HepG2 (cell line): ENCODE results near the gene C10orf143. TPM values are rescaled to one million over a fixed set of nuclear protein-coding genes. Genes with fewer than 3 reads are reported as not detected.

ENCODE experiments used
- ATAC-seq: fragments of 200-7000 bp; cut with Tn5 transposase; 3 replicates; pipeline ENCODE4 v1.9.1; 2020; ENCODE audit warnings: mild to moderate bottlenecking, moderate library complexity
- BruUV-seq: library from RNA; stranded (reverse); fragments of 400-500 nt; replicated peaks from 2 replicates; lab custom pipeline; 2021; lab: Mats Ljungman, UMichigan
- CTCF ChIA-PET: fragments of 300-600 bp; formaldehyde crosslinking; extraction: SDS; loops from one replicate; lab custom pipeline; 2021; ENCODE audit warnings: low total read pairs, inconsistent platforms, low intra/inter-chr PET ratio; lab: Yijun Ruan, JAX
- POLR2A ChIA-PET: fragments of 350-600 bp; sonication (Branson Sonifier 250); formaldehyde crosslinking; loops from one replicate; lab custom pipeline; 2020; ENCODE audit warnings: antibody characterized with exemption, inconsistent platforms; lab: Yijun Ruan, JAX
- DNase-seq: peaks from one replicate; pipeline ENCODE4 v3.0.0-alpha.2; 2015; ENCODE audit warnings: low spot score
- FAIRE-seq: peaks from 3 replicates; lab custom pipeline; 2011; peaks lifted over from hg19 to GRCh38; lab: Jason Lieb, UNC
- H2AFZ ChIP-seq: one replicate; pipeline ENCODE4 v1.6.1; 2011; ENCODE audit warnings: low read length, inconsistent platforms
- H3K27ac ChIP-seq: fragments of 300-600 bp; 3 replicates; pipeline ENCODE4 v1.8.0; 2011; ENCODE audit warnings: mixed run types, mild to moderate bottlenecking, mixed read lengths, low read length, inconsistent platforms; ENCODE audit not compliant: insufficient read depth; ENCODE audit errors: extremely low read length
- H3K27me3 ChIP-seq, 2 experiments: fragments of 200-600 bp in 1 of 2; 2 replicates in 1 of 2; 3 replicates in 1 of 2; pipeline versions ENCODE4 v1.6.0 to v1.8.0; 2011; ENCODE audit warnings: low read length in 2 of 2, mild to moderate bottlenecking in 2 of 2, moderate library complexity in 2 of 2, inconsistent platforms in 1 of 2; ENCODE audit not compliant: insufficient read depth in 2 of 2, control insufficient read depth in 1 of 2
- H3K36me3 ChIP-seq, 2 experiments: fragments of 200-600 bp in 1 of 2; replicated peaks in 1 of 2; 2 replicates in 1 of 2; 3 replicates in 1 of 2; pipeline versions ENCODE4 v1.5.1 to v1.8.0; 2011; ENCODE audit warnings: low read length in 2 of 2, inconsistent platforms in 1 of 2; ENCODE audit not compliant: insufficient read depth in 2 of 2, control insufficient read depth in 1 of 2
- H3K4me1 ChIP-seq: 2 replicates; pipeline ENCODE4 v1.5.1; 2012; ENCODE audit warnings: low read length, inconsistent platforms; ENCODE audit not compliant: insufficient read depth
- H3K4me2 ChIP-seq: 2 replicates; pipeline ENCODE4 v1.6.0; 2011; ENCODE audit warnings: low read depth, low read length, inconsistent platforms
- H3K4me3 ChIP-seq, 3 experiments: fragments of 200-600 bp in 1 of 3; sonication (generic), shearing (Covaris generic) in 1 of 3; replicated peaks in 1 of 3; 2 replicates each; pipeline ENCODE4 v1.5.1; 2011 to 2016; ENCODE audit warnings: low read length in 3 of 3, inconsistent platforms in 2 of 3, low read depth in 2 of 3, mild to moderate bottlenecking in 2 of 3, control low read depth in 1 of 3, mixed read lengths in 1 of 3; ENCODE audit not compliant: insufficient read depth in 1 of 3
- H3K79me2 ChIP-seq: one replicate; pipeline ENCODE4 v1.6.1; 2011; ENCODE audit warnings: low read length, inconsistent platforms; ENCODE audit not compliant: insufficient read depth
- H3K9ac ChIP-seq: 2 replicates; pipeline ENCODE4 v1.6.0; 2011; ENCODE audit warnings: mild to moderate bottlenecking, low read depth, low read length, inconsistent platforms; ENCODE audit not compliant: insufficient read depth
- H3K9me3 ChIP-seq: 2 replicates; pipeline ENCODE4 v1.5.1; 2012; ENCODE audit warnings: mild to moderate bottlenecking, low read length
- H4K20me1 ChIP-seq: 2 replicates; pipeline ENCODE4 v1.6.0; 2011; ENCODE audit warnings: inconsistent platforms, mild to moderate bottlenecking, low read length, moderate library complexity; ENCODE audit not compliant: insufficient read depth
- KDM5A ChIP-seq: fragments of 200-600 bp; sonication (generic); IDR thresholded peaks from 2 replicates; pipeline ENCODE4 v1.7.0; 2018; ENCODE audit warnings: antibody characterized with exemption, mild to moderate bottlenecking, low read length, borderline replicate concordance
- NFKB2 ChIP-seq: sonication (generic); formaldehyde crosslinking; IDR thresholded peaks from 2 replicates; pipeline ENCODE4 v1.4.0; 2020; ENCODE audit warnings: missing genetic modification reagents, borderline replicate concordance
- PBX2 ChIP-seq: IDR thresholded peaks from 2 replicates; pipeline ENCODE4 v1.6.1; 2016; ENCODE audit warnings: control low read depth
- RBM39 ChIP-seq: fragments of 200-400 bp; formaldehyde crosslinking; IDR thresholded peaks from one replicate; pipeline ENCODE4 v1.6.1; 2018; ENCODE audit warnings: antibody characterized with exemption, mild to moderate bottlenecking, low read depth, low read length; ENCODE audit not compliant: poor library complexity, severe bottlenecking
- RORA ChIP-seq: sonication (generic); formaldehyde crosslinking; IDR thresholded peaks from 2 replicates; pipeline ENCODE4 v1.5.0; 2020; ENCODE audit warnings: mild to moderate bottlenecking, missing genetic modification reagents, moderate library complexity
- ZNF101 ChIP-seq: sonication (generic); formaldehyde crosslinking; IDR thresholded peaks from 2 replicates; pipeline ENCODE4 v1.4.0; 2020; ENCODE audit warnings: mild to moderate bottlenecking, low read depth, missing genetic modification reagents, borderline replicate concordance
- ZNF430 ChIP-seq: sonication (generic); formaldehyde crosslinking; IDR thresholded peaks from 2 replicates; pipeline ENCODE4 v1.9.0; 2021; ENCODE audit warnings: mild to moderate bottlenecking, missing genetic modification reagents
- ZNF672 ChIP-seq: sonication (generic); formaldehyde crosslinking; IDR thresholded peaks from 2 replicates; pipeline ENCODE4 v1.8.1; 2022; ENCODE audit warnings: missing genetic modification reagents
- ZNF746 ChIP-seq: sonication (generic); formaldehyde crosslinking; IDR thresholded peaks from 2 replicates; pipeline ENCODE4 v1.8.0; 2022; ENCODE audit warnings: mild to moderate bottlenecking, missing genetic modification reagents
- ZNF879 ChIP-seq: sonication (generic); formaldehyde crosslinking; IDR thresholded peaks from 2 replicates; pipeline ENCODE4 v1.8.1; 2023; ENCODE audit warnings: missing genetic modification reagents
- WGBS: methylation state at CpG from one replicate; pipeline ENCODE4 v1.1.6; 2017; ENCODE audit warnings: low lambda C conversion rate; 5-methylcytosine and 5-hydroxymethylcytosine counted together
- in situ Hi-C: cut with HindIII; loops from 2 replicates; pipeline ENCODE4 v1.10.0; 2017; ENCODE audit warnings: low pct_unique_long_range_greater_than_20kb; ENCODE audit not compliant: extremely low pct_ligation_motif_present
- intact Hi-C: fragments of 100-400 bp; cut with micrococcal nuclease; formaldehyde crosslinking; loops from one replicate; pipeline ENCODE4 v1.10.0; 2022; ENCODE audit not compliant: unreplicated experiment
- polyA plus RNA-seq, 8 experiments: library from polyadenylated mRNA; depleted of rRNA in 3 of 8; stranded (reverse) in 7 of 8; unstranded in 1 of 8; fragments of >200 nt; fragmentation: Illumina TruSeq in 4 of 8; extraction: Trizol in 4 of 8; gene quantifications; 2 replicates each; pipeline versions ENCODE4 v1.2.1 to v1.2.3, GENCODE V29; 2011 to 2016; ENCODE audit warnings: low read depth in 4 of 8, missing spikeins in 1 of 8, mixed read lengths in 1 of 8; ENCODE audit not compliant: insufficient read depth in 1 of 8
- total RNA-seq, 5 experiments: library from RNA; depleted of rRNA; stranded (reverse); fragments of >200 nt; fragmentation: Illumina TruSeq; extraction: Trizol; gene quantifications; 2 replicates each; pipeline ENCODE4 v1.2.3, GENCODE V29; 2016; ENCODE audit warnings: low read depth in 1 of 5

Gene C10orf143
- total and polyA plus RNA-seq, 2 of the 13 experiments (the other 11 are each of a cell fraction or from before 2014, with no cell fraction given), result 0.21 to 0.91 TPM

GRCh38 chr10:130049244-130049643 is 61.4 kb downstream of the C10orf143 start:
- Histone ChIP-seq H3K79me2 (no peaks in the 10 kb centered on the region), H3K9ac (no peak overlapping the region), H3K36me3 (no peaks in the 10 kb centered on the region)
- in situ Hi-C loops, result no loop called here
- CTCF ChIA-PET, result no interaction called here
- TF ChIP-seq ZNF430 (CRISPR knock-in tag), result no peak
- no peak for TF ChIP-seq ZNF746 (CRISPR knock-in tag)
- no peak for TF ChIP-seq ZNF101
- no peak for TF ChIP-seq KDM5A
- TF ChIP-seq ZNF672, result no peak
- TF ChIP-seq NFKB2, result no peak
- no peak for TF ChIP-seq ZNF879 (CRISPR knock-in tag)
- no peak for TF ChIP-seq PBX2 (CRISPR knock-in tag)
- TF ChIP-seq RORA (CRISPR knock-in tag), result no peak
- no peak for TF ChIP-seq RBM39
- TF ChIP-seq, all 625 proteins: peak for 0
- no peak overlapping the region for H2AFZ ChIP-seq
- ATAC-seq, result no peak
- intact Hi-C loops, result no loop called here
- no peaks in the 10 kb centered on the region for H3K9me3 ChIP-seq
- H3K27me3 ChIP-seq, result peaks cover 4 to 41% of the 10 kb centered on the region in 2 experiments
- H3K4me2 ChIP-seq, result no peak overlapping the region
- no peak for DNase-seq
- no peaks in the 10 kb centered on the region for H3K4me1 ChIP-seq
- WGBS, result 17% methylated on average over 7 of the region's 12 CpGs
- BruUV-seq, result no TSS peak
- POLR2A ChIA-PET, result no interaction called here
- FAIRE-seq, result no peak
- no peak overlapping the region for H3K27ac ChIP-seq
- H3K4me3 ChIP-seq, result no peak overlapping the region
- H4K20me1 ChIP-seq, result no peaks in the 10 kb centered on the region
